ENCODE measurements around the gene PFDN2.
A peak's percentile ranks its signal among the peaks of the same experiment; 100 is the strongest.

The PFDN2 gene

DNA sequence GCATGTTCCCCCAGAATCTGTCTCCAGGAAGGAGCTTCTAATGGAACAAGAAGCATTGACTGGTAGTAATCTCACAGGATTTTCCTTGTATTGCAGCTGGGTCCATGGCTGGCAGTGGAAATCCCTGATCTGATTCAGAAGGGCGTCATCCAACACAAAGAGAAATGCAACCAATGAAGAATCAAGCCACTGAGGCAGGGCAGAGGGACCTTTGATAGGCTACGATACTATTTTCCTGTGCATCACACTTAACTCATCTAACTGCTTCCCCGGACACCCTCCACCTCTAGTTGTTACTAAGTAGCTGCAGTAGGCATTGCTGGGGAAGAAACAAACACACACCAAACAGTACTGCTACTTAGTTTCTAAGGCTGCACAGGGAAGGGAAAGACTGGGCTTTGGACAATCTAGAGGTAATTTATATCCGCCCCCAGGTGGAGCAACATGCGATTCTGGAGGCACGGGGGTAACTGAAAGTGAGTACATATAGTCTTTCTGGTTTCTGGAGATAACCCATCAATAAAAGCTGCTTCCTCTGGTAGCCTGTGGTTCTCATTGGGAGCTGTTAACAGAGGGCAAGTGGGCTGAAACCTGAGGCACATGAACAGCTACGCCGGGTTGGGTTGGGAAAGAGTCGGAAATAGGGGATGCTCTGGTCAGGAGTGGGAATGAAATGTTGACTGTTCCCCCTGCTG, 40.6 kb upstream of the PFDN2 start:
- no peak for DNase-seq (ENCODE audit: extremely low spot score)
- POLR2A ChIA-PET = interaction anchor here (1.0 to 1.7 kb wide), 4 partner anchors 8 to 138 kb away, joined by 3 to 4 read pairs (median 4); partner anchors contain the start of genes DEDD, F11R, PPOX and USF1
- TF ChIP-seq CTCF (IDR thresholded peaks at IDR 0.05; ENCODE audit: control extremely low read depth, extremely low read depth, low read depth, missing control alignments) = no peak
- CTCF ChIA-PET = interaction anchor here (0.9 to 1.6 kb wide), 6 partner anchors 33 to 327 kb away, joined by 3 to 5 read pairs (median 4); no protein-coding TSS in a partner anchor

DNA sequence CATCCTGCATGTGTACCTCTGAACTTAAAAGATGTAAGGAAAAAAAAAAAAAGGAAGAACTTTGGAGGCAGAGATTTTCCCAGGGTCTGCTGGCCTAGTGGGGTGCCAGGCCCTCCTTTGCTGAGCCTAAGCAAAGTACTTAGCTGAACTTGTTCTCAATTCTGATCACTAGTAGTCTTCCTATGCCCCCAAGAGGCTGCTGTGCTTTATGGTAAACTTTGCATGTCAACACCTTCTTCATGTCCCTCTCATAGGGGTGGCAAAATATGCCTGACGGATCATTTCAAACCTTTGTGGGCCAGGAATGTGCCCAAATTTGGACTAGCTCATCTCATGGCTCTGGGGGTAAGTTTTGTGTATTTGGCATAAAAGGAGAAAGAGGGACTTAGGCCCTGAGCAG, 40.0 kb upstream of the PFDN2 start:
- CTCF ChIA-PET = interaction anchor here (0.8 to 2.0 kb wide), 10 partner anchors 8 to 326 kb away, joined by 3 to 10 read pairs (median 4); partner anchors contain the start of genes DEDD and PPOX
- POLR2A ChIA-PET = interaction anchor here (1.0 to 1.7 kb wide), 3 partner anchors 8 to 137 kb away, joined by 3 to 4 read pairs (median 3); partner anchors contain the start of genes F11R, PPOX and USF1
- no peak for DNase-seq (ENCODE audit: extremely low spot score)
- TF ChIP-seq CTCF (IDR thresholded peaks at IDR 0.05; ENCODE audit: control extremely low read depth, extremely low read depth, low read depth, missing control alignments) = no peak

GRCh38 chr1:161153682-161154337, 36.0 kb upstream of the PFDN2 start, which contains the start of gene UFC1:
TSS of gene UFC1 (plus strand) at chr1:161153978. CDS start at chr1:161153998, 20 bp downstream.
- ChIA-PET POLR2A (interaction anchor here (0.7 to 2.2 kb wide), 3 partner anchors 12 to 21 kb away, joined by 4 to 11 read pairs (median 4); partner anchors contain the start of gene PPOX), CTCF (interaction anchor here (1.4 to 3.1 kb wide), 3 partner anchors 11 to 57 kb away, joined by 3 to 25 read pairs (median 20); partner anchors contain the start of gene PPOX)
- TF ChIP-seq CTCF (IDR thresholded peaks at IDR 0.05; ENCODE audit: control extremely low read depth, extremely low read depth, low read depth, missing control alignments) = no peak
- DNase-seq (ENCODE audit: extremely low spot score) = peak; percentile 87

GRCh38 chr1:161153176-161153575, 35.3 kb upstream of the PFDN2 start:
- POLR2A ChIA-PET = interaction anchor here (0.7 to 2.2 kb wide), 4 partner anchors 12 to 200 kb away, joined by 4 to 11 read pairs (median 6); partner anchors contain the start of gene PPOX
- no peak for DNase-seq (ENCODE audit: extremely low spot score)
- TF ChIP-seq CTCF (IDR thresholded peaks at IDR 0.05; ENCODE audit: control extremely low read depth, extremely low read depth, low read depth, missing control alignments) = no peak
- CTCF ChIA-PET = interaction anchor here (1.4 to 3.1 kb wide), 3 partner anchors 12 to 56 kb away, joined by 3 to 25 read pairs (median 20); partner anchors contain the start of gene PPOX

DNA sequence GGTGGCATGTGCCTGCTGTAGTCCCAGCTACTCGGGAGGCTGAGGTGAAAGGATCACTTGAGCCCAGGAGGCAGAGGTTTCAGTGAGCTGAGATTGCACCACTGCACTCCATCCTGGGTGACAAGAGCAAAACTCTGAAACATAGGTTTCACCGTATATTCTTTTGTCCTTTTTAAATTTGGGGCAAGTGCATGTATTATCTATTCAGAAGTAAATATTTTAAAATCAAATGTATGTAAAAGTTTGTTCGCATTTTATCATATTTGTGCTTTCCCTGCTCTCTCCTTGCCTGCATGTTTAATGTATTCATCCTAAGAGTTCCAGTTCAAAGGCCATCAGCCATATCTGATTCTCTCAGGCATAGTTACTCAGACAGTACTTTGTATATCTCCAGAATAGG, 28.0 kb upstream of the PFDN2 start:
- TF ChIP-seq CTCF (IDR thresholded peaks at IDR 0.05; ENCODE audit: control extremely low read depth, extremely low read depth, low read depth, missing control alignments) = no peak
- no peak for DNase-seq (ENCODE audit: extremely low spot score)
- CTCF ChIA-PET = no interaction called here
- POLR2A ChIA-PET = no interaction called here

DNA sequence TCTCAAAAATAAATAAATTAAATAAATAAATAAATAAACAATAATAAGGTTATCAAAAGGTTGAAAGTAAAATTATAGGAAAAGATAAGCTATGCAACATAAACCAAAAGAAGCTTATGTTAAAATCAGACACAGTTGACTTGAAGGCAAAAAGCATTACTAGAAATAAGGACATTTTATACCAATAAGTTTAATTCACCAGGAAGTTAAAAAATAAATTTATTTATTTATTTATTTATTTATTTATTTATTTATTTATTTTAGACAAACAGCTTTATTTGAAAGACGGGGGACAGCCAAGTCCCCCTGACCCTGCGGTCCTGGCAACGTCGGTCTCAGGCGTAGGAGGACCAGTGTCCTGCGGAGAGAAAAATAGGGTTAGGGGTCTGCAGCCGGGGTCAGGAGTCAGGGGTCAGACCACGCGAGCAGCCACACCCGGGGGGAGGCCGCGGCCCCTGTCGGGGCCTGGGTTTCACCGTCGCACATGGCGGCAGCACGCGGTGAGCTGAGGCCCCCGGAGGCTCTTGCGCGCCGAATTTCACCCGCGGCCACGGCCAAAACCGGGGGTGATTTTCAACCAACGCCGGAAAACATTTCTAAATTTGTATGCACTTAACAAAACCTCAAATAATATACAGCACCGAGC, 23.0 kb upstream of the PFDN2 start:
- DNase-seq (ENCODE audit: extremely low spot score) = no peak
- ChIA-PET POLR2A (interaction anchor here (0.6 kb wide), 1 partner anchor 15 kb away, joined by 3 read pairs; no protein-coding TSS in a partner anchor), CTCF (interaction anchor here (0.7 to 8.1 kb wide), 19 partner anchors 8 to 309 kb away, joined by 3 to 71 read pairs (median 4); partner anchors contain the start of genes ARHGAP30, PPOX, UFC1 and USF1)
- no peak for TF ChIP-seq CTCF (IDR thresholded peaks at IDR 0.05; ENCODE audit: control extremely low read depth, extremely low read depth, low read depth, missing control alignments)
